Measurements from ENCODE around the gene NOP10. TPM values are rescaled to one million over a fixed set of nuclear protein-coding genes. Genes with fewer than 3 reads are reported as not detected.
"Not testable (repeated sequence)": the region's sequence is repeated elsewhere in the genome, so short reads cannot be mapped to it uniquely, and the experiment has no call there.

The NOP10 gene
- total RNA-seq, 1 experiment from 2014 or later = 448 TPM

DNA sequence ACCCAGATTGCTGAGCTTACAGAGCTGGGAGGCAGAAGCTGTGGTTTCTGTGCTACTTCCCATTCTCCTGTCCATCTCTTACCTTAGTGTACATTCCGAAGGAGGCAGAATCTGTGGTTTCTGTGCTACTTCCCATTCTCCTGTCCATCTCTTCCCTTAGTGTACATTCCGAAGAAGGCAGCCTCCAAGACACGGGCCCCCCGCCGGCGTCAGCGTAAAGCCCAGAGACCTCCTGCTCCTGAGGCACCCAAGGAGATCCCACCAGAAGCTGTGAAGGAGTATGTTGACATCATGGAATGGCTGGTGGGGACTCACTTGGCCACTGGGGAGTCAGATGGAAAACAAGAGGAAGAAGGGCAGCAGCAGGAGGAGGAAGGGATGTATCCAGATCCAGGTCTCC, 11.3 kb upstream of the NOP10 start:
- H3K4me3 ChIP-seq (ENCODE audit: low read length) = no peak overlapping the region

GRCh38 chr15:34353627-34354026, 10.7 kb upstream of the NOP10 start:
- Histone ChIP-seq H3K9me2 (replicated peaks; ENCODE audit: insufficient read depth, low read length) (no peaks in the 10 kb centered on the region), H3K36me3 (ENCODE audit: insufficient read depth, low read length) (no peaks in the 10 kb centered on the region), H3K4me2 (ENCODE audit: low read depth, low read length, poor library complexity, severe bottlenecking) (no peak overlapping the region), H3K27ac (ENCODE audit: low read length) (no peak overlapping the region), H3K9me3 (ENCODE audit: low read length) (no peaks in the 10 kb centered on the region), H3K4me3 (ENCODE audit: low read length) (no peak overlapping the region), H3K79me2 (ENCODE audit: low read length) (no peaks in the 10 kb centered on the region), H3K4me1 (ENCODE audit: low read length) (no peaks in the 10 kb centered on the region), H2AFZ (ENCODE audit: low read length) (no peak overlapping the region), H4K20me1 (ENCODE audit: insufficient read depth, low read depth, low read length) (no peaks in the 10 kb centered on the region), H3K9ac (ENCODE audit: low read length) (no peak overlapping the region), H3K27me3 (ENCODE audit: low read length) (no peaks in the 10 kb centered on the region)
- DNase-seq = peak; percentile 31

More for the DNA sequence above, 11.3 kb upstream of the NOP10 start:
- H3K9me2 ChIP-seq (replicated peaks; ENCODE audit: insufficient read depth, low read length) = no peaks in the 10 kb centered on the region
- no peaks in the 10 kb centered on the region for H3K9me3 ChIP-seq (ENCODE audit: low read length)
- no peak for DNase-seq
- no peaks in the 10 kb centered on the region for H3K79me2 ChIP-seq (ENCODE audit: low read length)
- H3K27me3 ChIP-seq (ENCODE audit: low read length) = no peaks in the 10 kb centered on the region
- H3K27ac ChIP-seq (ENCODE audit: low read length) = no peak overlapping the region
- H3K4me2 ChIP-seq (ENCODE audit: low read depth, low read length, poor library complexity, severe bottlenecking) = no peak overlapping the region
- H3K9ac ChIP-seq (ENCODE audit: low read length) = no peak overlapping the region
- no peaks in the 10 kb centered on the region for H3K36me3 ChIP-seq (ENCODE audit: insufficient read depth, low read length)
- no peak overlapping the region for H2AFZ ChIP-seq (ENCODE audit: low read length)
- H4K20me1 ChIP-seq (ENCODE audit: insufficient read depth, low read depth, low read length) = no peaks in the 10 kb centered on the region
- H3K4me1 ChIP-seq (ENCODE audit: low read length) = no peaks in the 10 kb centered on the region

DNA sequence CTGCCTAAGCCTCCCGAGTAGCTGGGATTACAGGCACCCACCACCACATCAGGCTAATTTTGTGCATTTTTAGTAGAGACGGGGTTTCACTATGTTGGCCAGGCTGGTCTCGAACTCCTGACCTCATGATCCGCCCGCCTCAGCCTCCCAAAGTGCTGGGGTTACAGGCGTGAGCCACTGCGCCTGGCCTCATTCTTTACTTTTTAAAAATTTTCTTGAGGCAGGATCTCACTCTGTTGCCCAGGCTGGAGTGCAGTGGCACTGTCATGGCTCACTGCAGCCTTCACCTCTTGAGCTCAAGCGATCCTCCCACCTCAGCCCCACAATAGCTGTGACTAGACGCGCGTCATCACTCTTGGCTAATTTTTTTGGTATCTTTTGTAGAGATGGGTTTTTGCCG, 10.1 kb upstream of the NOP10 start:
- not testable (repeated sequence) for H3K27me3 ChIP-seq (ENCODE audit: low read length); H3K36me3 ChIP-seq (ENCODE audit: insufficient read depth, low read length)

GRCh38 chr15:34349769-34350168, 6.8 kb upstream of the NOP10 start:
- no peaks in the 10 kb centered on the region for H3K79me2 ChIP-seq (ENCODE audit: low read length)
- DNase-seq = no peak
- no peaks in the 10 kb centered on the region for H3K9me2 ChIP-seq (replicated peaks; ENCODE audit: insufficient read depth, low read length)
- H3K9ac ChIP-seq (ENCODE audit: low read length) = no peak overlapping the region
- H3K36me3 ChIP-seq (ENCODE audit: insufficient read depth, low read length) = no peaks in the 10 kb centered on the region
- H4K20me1 ChIP-seq (ENCODE audit: insufficient read depth, low read depth, low read length) = no peaks in the 10 kb centered on the region
- no peaks in the 10 kb centered on the region for H3K27me3 ChIP-seq (ENCODE audit: low read length)
- no peaks in the 10 kb centered on the region for H3K4me1 ChIP-seq (ENCODE audit: low read length)
- no peak overlapping the region for H3K4me2 ChIP-seq (ENCODE audit: low read depth, low read length, poor library complexity, severe bottlenecking)
- no peaks in the 10 kb centered on the region for H3K9me3 ChIP-seq (ENCODE audit: low read length)
- H2AFZ ChIP-seq (ENCODE audit: low read length) = no peak overlapping the region
- H3K4me3 ChIP-seq (ENCODE audit: low read length) = no peak overlapping the region
- H3K27ac ChIP-seq (ENCODE audit: low read length) = no peak overlapping the region

More for the DNA sequence above, 10.1 kb upstream of the NOP10 start:
- not testable (repeated sequence) for DNase-seq; H2AFZ ChIP-seq (ENCODE audit: low read length); H3K4me3 ChIP-seq (ENCODE audit: low read length); H3K9me3 ChIP-seq (ENCODE audit: low read length); H4K20me1 ChIP-seq (ENCODE audit: insufficient read depth, low read depth, low read length); H3K4me2 ChIP-seq (ENCODE audit: low read depth, low read length, poor library complexity, severe bottlenecking); H3K4me1 ChIP-seq (ENCODE audit: low read length); H3K79me2 ChIP-seq (ENCODE audit: low read length); H3K27ac ChIP-seq (ENCODE audit: low read length); H3K9ac ChIP-seq (ENCODE audit: low read length); H3K9me2 ChIP-seq (replicated peaks; ENCODE audit: insufficient read depth, low read length)

GRCh38 chr15:34348735-34349300, 5.9 kb upstream of the NOP10 start:
- no peaks in the 10 kb centered on the region for H3K9me2 ChIP-seq (replicated peaks; ENCODE audit: insufficient read depth, low read length)
- no peaks in the 10 kb centered on the region for H3K4me1 ChIP-seq (ENCODE audit: low read length)
- no peak overlapping the region for H3K27ac ChIP-seq (ENCODE audit: low read length)
- no peaks in the 10 kb centered on the region for H3K36me3 ChIP-seq (ENCODE audit: insufficient read depth, low read length)
- H3K9ac ChIP-seq (ENCODE audit: low read length) = no peak overlapping the region
- no peak overlapping the region for H3K4me3 ChIP-seq (ENCODE audit: low read length)
- H3K4me2 ChIP-seq (ENCODE audit: low read depth, low read length, poor library complexity, severe bottlenecking) = no peak overlapping the region
- no peaks in the 10 kb centered on the region for H3K27me3 ChIP-seq (ENCODE audit: low read length)
- no peaks in the 10 kb centered on the region for H4K20me1 ChIP-seq (ENCODE audit: insufficient read depth, low read depth, low read length)
- no peaks in the 10 kb centered on the region for H3K79me2 ChIP-seq (ENCODE audit: low read length)
- no peaks in the 10 kb centered on the region for H3K9me3 ChIP-seq (ENCODE audit: low read length)
- H2AFZ ChIP-seq (ENCODE audit: low read length) = no peak overlapping the region
- DNase-seq = no peak

DNA sequence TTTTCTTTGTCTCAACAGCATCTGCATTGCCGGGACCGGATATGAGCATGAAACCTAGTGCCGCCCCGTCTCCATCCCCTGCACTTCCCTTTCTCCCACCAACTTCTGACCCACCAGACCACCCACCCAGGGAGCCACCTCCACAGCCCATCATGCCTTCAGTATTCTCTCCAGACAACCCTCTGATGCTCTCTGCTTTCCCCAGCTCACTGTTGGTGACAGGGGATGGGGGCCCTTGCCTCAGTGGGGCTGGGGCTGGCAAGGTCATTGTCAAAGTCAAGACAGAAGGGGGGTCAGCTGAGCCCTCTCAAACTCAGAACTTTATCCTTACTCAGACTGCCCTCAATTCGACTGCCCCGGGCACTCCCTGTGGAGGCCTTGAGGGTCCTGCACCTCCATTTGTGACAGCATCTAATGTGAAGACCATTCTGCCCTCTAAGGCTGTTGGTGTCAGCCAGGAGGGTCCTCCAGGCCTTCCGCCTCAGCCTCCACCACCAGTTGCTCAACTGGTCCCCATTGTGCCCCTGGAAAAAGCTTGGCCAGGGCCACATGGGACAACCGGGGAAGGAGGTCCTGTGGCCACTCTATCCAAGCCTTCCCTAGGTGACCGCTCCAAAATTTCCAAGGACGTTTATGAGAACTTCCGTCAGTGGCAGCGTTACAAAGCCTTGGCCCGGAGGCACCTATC, 5.2 kb upstream of the NOP10 start:
- Histone ChIP-seq H3K9me2 (replicated peaks; ENCODE audit: insufficient read depth, low read length) (no peaks in the 10 kb centered on the region), H3K27me3 (ENCODE audit: low read length) (no peaks in the 10 kb centered on the region), H3K4me2 (ENCODE audit: low read depth, low read length, poor library complexity, severe bottlenecking) (no peak overlapping the region), H3K4me3 (ENCODE audit: low read length) (no peak overlapping the region), H3K36me3 (ENCODE audit: insufficient read depth, low read length) (no peaks in the 10 kb centered on the region), H3K4me1 (ENCODE audit: low read length) (no peaks in the 10 kb centered on the region), H3K9ac (ENCODE audit: low read length) (no peak overlapping the region), H3K79me2 (ENCODE audit: low read length) (no peaks in the 10 kb centered on the region), H4K20me1 (ENCODE audit: insufficient read depth, low read depth, low read length) (no peaks in the 10 kb centered on the region), H3K27ac (ENCODE audit: low read length) (no peak overlapping the region), H2AFZ (ENCODE audit: low read length) (no peak overlapping the region), H3K9me3 (ENCODE audit: low read length) (no peaks in the 10 kb centered on the region)
- DNase-seq = no peak

- peak; percentile 48 for DNase-seq
- Histone ChIP-seq H3K4me3 (ENCODE audit: low read length) (peak overlapping the region; percentile 95), H3K9ac (ENCODE audit: low read length) (peak overlapping the region; percentile 90), H3K4me1 (ENCODE audit: low read length) (peaks cover 19% of the 10 kb centered on the region), H3K4me2 (ENCODE audit: low read depth, low read length, poor library complexity, severe bottlenecking) (peak overlapping the region; percentile 77), H3K27ac (ENCODE audit: low read length) (peak overlapping the region; percentile 76), H3K79me2 (ENCODE audit: low read length) (peaks cover 22% of the 10 kb centered on the region), H2AFZ (ENCODE audit: low read length) (0 out of 2 replicates have a peak overlapping the region, but pooled peaks have one; percentile 97)
- H3K9me3 ChIP-seq (ENCODE audit: low read length); H3K9me2 ChIP-seq (replicated peaks; ENCODE audit: insufficient read depth, low read length); H4K20me1 ChIP-seq (ENCODE audit: insufficient read depth, low read depth, low read length); H3K27me3 ChIP-seq (ENCODE audit: low read length); H3K36me3 ChIP-seq (ENCODE audit: insufficient read depth, low read length): not testable (repeated sequence)
Measured at GRCh38 chr15:34342213-34342736, 661 bp downstream of the NOP10 start.

GRCh38 chr15:34341381-34342212, 1.3 kb downstream of the NOP10 start:
- no peak overlapping the region for H2AFZ ChIP-seq (ENCODE audit: low read length)
- no peak overlapping the region for H3K27ac ChIP-seq (ENCODE audit: low read length)
- H3K36me3 ChIP-seq (ENCODE audit: insufficient read depth, low read length) = no peaks in the 10 kb centered on the region
- no peaks in the 10 kb centered on the region for H3K27me3 ChIP-seq (ENCODE audit: low read length)
- peaks cover 22% of the 10 kb centered on the region for H3K79me2 ChIP-seq (ENCODE audit: low read length)
- H3K4me3 ChIP-seq (ENCODE audit: low read length) = peak overlapping the region; percentile 95
- H3K9me3 ChIP-seq (ENCODE audit: low read length) = no peaks in the 10 kb centered on the region
- peak overlapping the region; percentile 90 for H3K9ac ChIP-seq (ENCODE audit: low read length)
- no peaks in the 10 kb centered on the region for H3K9me2 ChIP-seq (replicated peaks; ENCODE audit: insufficient read depth, low read length)
- peak overlapping the region; percentile 77 for H3K4me2 ChIP-seq (ENCODE audit: low read depth, low read length, poor library complexity, severe bottlenecking)
- H4K20me1 ChIP-seq (ENCODE audit: insufficient read depth, low read depth, low read length) = no peaks in the 10 kb centered on the region
- peak; percentile 23 for DNase-seq
- peaks cover 26% of the 10 kb centered on the region for H3K4me1 ChIP-seq (ENCODE audit: low read length)

Data from Karpas-422 (cell line).